Adrenal gland (tissue), 12 donors: Measurements from ENCODE around the gene NUCB1. TPM values are rescaled to one million over a fixed set of nuclear protein-coding genes. Genes with fewer than 3 reads are reported as not detected.

Experiments used
- DNase-seq, 7 donors: peaks; one replicate each; pipeline ENCODE4 v3.0.0-alpha.2; 2019 to 2020
- H3K27ac ChIP-seq, 5 donors: fragments of 200-600 bp; sonication (generic) in 4 of 5; 1 replicate in 3 of 5; 2 replicates in 2 of 5; pipeline versions ENCODE4 v1.5.1 to v1.8.0; 2016 to 2020; ENCODE audit warnings: mild to moderate bottlenecking in 1 of 5
- H3K27me3 ChIP-seq: fragments of 200-600 bp; 2 replicates; pipeline ENCODE4 v1.8.0; 2021
- H3K36me3 ChIP-seq, 2 donors: fragments of 200-600 bp; replicated peaks in 1 of 2; 1 replicate in 1 of 2; 2 replicates in 1 of 2; pipeline versions ENCODE4 v1.5.1 to v1.8.0; 2018 to 2022
- H3K4me1 ChIP-seq, 2 donors: fragments of 200-600 bp; replicated peaks in 1 of 2; 1 replicate in 1 of 2; 2 replicates in 1 of 2; pipeline versions ENCODE4 v1.5.1 to v1.8.0; 2018 to 2021
- H3K4me3 ChIP-seq, 4 donors: fragments of 200-600 bp; sonication (generic) in 3 of 4; one replicate each; pipeline ENCODE4 v1.5.1; 2016 to 2018
- H3K9me3 ChIP-seq, 3 donors: fragments of 200-600 bp; sonication (generic) in 1 of 3; replicated peaks in 1 of 3; 1 replicate in 2 of 3; 2 replicates in 1 of 3; pipeline versions ENCODE4 v1.5.1 to v1.8.0; 2016 to 2021
- POLR2A ChIP-seq, 2 donors: fragments of 450-650 bp; IDR thresholded peaks; one replicate each; pipeline ENCODE4 v1.6.1; 2017; ENCODE audit warnings: antibody characterized with exemption in 2 of 2, mild to moderate bottlenecking in 2 of 2, moderate library complexity in 1 of 2
- WGBS, 4 donors: extraction: QIAGEN DNeasy Blood & Tissue Kit in 2 of 4; methylation state at CpG; one replicate each; pipeline versions ENCODE4 v1.1.5 to v1.1.7; 2013 to 2017; 5-methylcytosine and 5-hydroxymethylcytosine counted together
- intact Hi-C, 2 donors: fragments of 100-400 bp; cut with DNase I; formaldehyde crosslinking; loops; one replicate each; pipeline versions ENCODE4 v1.14.1 to v1.15.0; 2022 to 2023
- polyA plus RNA-seq, 3 donors: library from polyadenylated mRNA; stranded (reverse); fragments of 200-250 nt in 2 of 3; fragments of 350-450 nt in 1 of 3; fragmentation: Illumina TruSeq in 1 of 3; extraction: RNeasy Lipid Tissue Mini Kit (QIAGEN cat#74804) in 1 of 3; gene quantifications; one replicate each; pipeline ENCODE4 v1.2.3, GENCODE V29; 2013 to 2014
- total RNA-seq, 9 donors: library from RNA; depleted of rRNA in 4 of 9; stranded (reverse); fragments of >200 nt in 4 of 9; fragments of 120-200 nt in 1 of 9; fragmentation: NEBNext Ultra II Directional in 1 of 9; extraction: Animal tissue kit (Norgen Biotek cat#: 25700) in 1 of 9; gene quantifications; one replicate each; pipeline versions ENCODE4 v1.1.0 to v1.2.4, GENCODE V29; 2013 to 2023
- TF ChIP-seq, protein P1 (sequence below), 6 experiments: fragments of 450-650 bp in 4 of 6; fragments of 200-600 bp in 2 of 6; sonication (generic) in 1 of 6; IDR thresholded peaks; 1 replicate in 5 of 6; 2 replicates in 1 of 6; pipeline versions ENCODE4 v1.5.1 to v1.8.0; 2016 to 2021; ENCODE audit warnings: antibody characterized with exemption in 6 of 6, mild to moderate bottlenecking in 2 of 6, moderate library complexity in 1 of 6
- donor health status: healthy with polysubstance abuse.
- donor health status: Bipolar disorder and iron deficiency.
- donor health status: DM: yes; HTN: yes; CAD: no.
- donor health status: DM: no; HTN: no; CAD: no.
- donor health status: DM: no; HTN: no; CAD: no.
- donor health status: DM: yes; HTN: yes; CAD: no.

The NUCB1 gene
- total and polyA plus RNA-seq, 12 donors = 98.8 to 581 (median 249) TPM

- TF ChIP-seq, protein P1, sequence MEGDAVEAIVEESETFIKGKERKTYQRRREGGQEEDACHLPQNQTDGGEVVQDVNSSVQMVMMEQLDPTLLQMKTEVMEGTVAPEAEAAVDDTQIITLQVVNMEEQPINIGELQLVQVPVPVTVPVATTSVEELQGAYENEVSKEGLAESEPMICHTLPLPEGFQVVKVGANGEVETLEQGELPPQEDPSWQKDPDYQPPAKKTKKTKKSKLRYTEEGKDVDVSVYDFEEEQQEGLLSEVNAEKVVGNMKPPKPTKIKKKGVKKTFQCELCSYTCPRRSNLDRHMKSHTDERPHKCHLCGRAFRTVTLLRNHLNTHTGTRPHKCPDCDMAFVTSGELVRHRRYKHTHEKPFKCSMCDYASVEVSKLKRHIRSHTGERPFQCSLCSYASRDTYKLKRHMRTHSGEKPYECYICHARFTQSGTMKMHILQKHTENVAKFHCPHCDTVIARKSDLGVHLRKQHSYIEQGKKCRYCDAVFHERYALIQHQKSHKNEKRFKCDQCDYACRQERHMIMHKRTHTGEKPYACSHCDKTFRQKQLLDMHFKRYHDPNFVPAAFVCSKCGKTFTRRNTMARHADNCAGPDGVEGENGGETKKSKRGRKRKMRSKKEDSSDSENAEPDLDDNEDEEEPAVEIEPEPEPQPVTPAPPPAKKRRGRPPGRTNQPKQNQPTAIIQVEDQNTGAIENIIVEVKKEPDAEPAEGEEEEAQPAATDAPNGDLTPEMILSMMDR (IDR thresholded peaks at IDR 0.05) = no peak
- no peak for TF ChIP-seq POLR2A (IDR thresholded peaks at IDR 0.05)
- DNase-seq = no peak
- H3K27ac ChIP-seq = no peak overlapping the region
- peaks cover 0 to 3% of the 10 kb centered on the region in 2 donors for H3K36me3 ChIP-seq
- no peaks in the 10 kb centered on the region for H3K27me3 ChIP-seq
- H3K4me3 ChIP-seq = no peak overlapping the region
- H3K9me3 ChIP-seq = no peaks in the 10 kb centered on the region
- WGBS, 4 donors = 82 to 95% (median 89%) methylated on average over 6 to 7 of the region's 7 CpGs
- intact Hi-C loops = no loop called here
- no peaks in the 10 kb centered on the region for H3K4me1 ChIP-seq
These were observed 46.0 kb upstream of the NUCB1 start for GRCh38 chr19:48854103-48854502.

GRCh38 chr19:48856921-48857320 lies 43.2 kb upstream of the NUCB1 start:
- intact Hi-C loops = no loop called here
- TF ChIP-seq, protein P1 (IDR thresholded peaks at IDR 0.05) = no peak
- no peak for TF ChIP-seq POLR2A (IDR thresholded peaks at IDR 0.05)
- Histone ChIP-seq H3K4me3 (no peak overlapping the region), H3K27ac (no peak overlapping the region), H3K4me1 (no peaks in the 10 kb centered on the region), H3K36me3 (peaks cover 0 to 3% of the 10 kb centered on the region in 2 donors), H3K9me3 (no peaks in the 10 kb centered on the region), H3K27me3 (no peaks in the 10 kb centered on the region)
- 85 to 97% (median 92%) methylated on average over 6 of the region's 6 CpGs for WGBS, 4 donors
- DNase-seq = no peak

- Histone ChIP-seq H3K27me3 (no peaks in the 10 kb centered on the region), H3K4me3 (no peak overlapping the region), H3K9me3 (no peaks in the 10 kb centered on the region), H3K36me3 (no peaks in the 10 kb centered on the region), H3K4me1 (no peaks in the 10 kb centered on the region), H3K27ac (no peak overlapping the region)
- intact Hi-C loops = no loop called here
- 55 to 70% (median 66%) methylated on average over 31 to 34 of the region's 34 CpGs for WGBS, 4 donors
- DNase-seq = peak in 1 of 7 donors; percentile 39
- no peak for TF ChIP-seq POLR2A (IDR thresholded peaks at IDR 0.05)
- TF ChIP-seq, protein P1 (IDR thresholded peaks at IDR 0.05) = no peak
These were observed 41.0 kb upstream of the NUCB1 start for GRCh38 chr19:48858984-48859710.

DNA sequence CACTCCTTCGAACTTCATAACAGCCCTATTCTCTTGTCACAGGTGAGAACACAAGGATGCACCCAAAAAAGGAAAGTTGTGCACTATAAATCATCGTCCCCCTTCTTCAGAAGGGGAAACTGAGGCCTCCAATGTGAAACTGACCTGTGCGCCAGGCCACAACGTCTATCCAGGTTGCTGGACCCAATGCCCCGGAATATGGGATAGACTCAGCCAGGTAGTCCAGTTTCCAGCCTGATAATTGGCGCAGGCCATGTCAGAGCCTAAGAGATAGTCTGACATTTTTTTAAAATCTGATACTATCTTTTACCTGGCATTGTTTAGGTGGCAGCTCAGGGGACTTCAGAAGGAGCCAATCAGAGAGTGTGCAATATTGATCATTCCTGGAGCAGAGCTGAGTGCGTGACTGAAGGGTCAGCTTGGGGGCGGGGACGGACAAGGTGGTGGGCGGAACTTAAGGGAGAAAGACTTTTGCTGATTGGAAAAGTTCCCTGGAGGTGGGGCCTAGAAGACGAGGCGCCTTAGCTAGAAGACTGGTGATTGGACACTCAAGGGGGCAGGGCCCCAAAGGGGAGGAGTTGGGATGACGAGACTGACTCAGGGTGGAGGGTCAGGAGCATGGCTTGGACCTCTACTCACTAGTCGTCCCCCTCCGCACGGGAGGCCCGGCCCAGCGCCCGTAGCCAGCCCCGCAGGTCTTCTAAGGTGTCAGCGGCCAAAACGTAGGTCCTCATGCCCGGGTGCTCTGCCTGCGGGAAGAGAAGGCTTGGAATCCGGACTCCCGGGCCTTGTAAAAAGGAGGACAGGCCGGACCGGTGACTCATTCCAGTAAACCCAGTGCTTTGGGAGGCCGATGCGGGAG lies 40.2 kb upstream of the NUCB1 start:
- intact Hi-C loops = no loop called here
- Histone ChIP-seq H3K9me3 (no peaks in the 10 kb centered on the region), H3K27ac (no peak overlapping the region), H3K27me3 (no peaks in the 10 kb centered on the region), H3K4me3 (no peak overlapping the region), H3K4me1 (no peaks in the 10 kb centered on the region), H3K36me3 (no peaks in the 10 kb centered on the region)
- TF ChIP-seq, protein P1 (IDR thresholded peaks at IDR 0.05) = no peak
- TF ChIP-seq POLR2A (IDR thresholded peaks at IDR 0.05) = no peak
- WGBS, 4 donors = 85 to 90% (median 86%) methylated on average over 28 to 30 of the region's 30 CpGs
- DNase-seq = peak in 1 of 7 donors; percentile 24
